Activated T-cell treated with anti-CD3 and anti-CD28 coated beads for 1 hour (primary cell): Measurements from ENCODE around the gene TDRD1.

Experiments used
- DNase-seq: peaks from one replicate; pipeline ENCODE4 v3.0.0-alpha.2; 2020; ENCODE audit warnings: low read depth

Gene TDRD1

GRCh38 chr10:114176511-114176910, 2.6 kb upstream of the TDRD1 start:
- no peak for DNase-seq

GRCh38 chr10:114179747-114180146, 594 bp downstream of the TDRD1 start:
- DNase-seq = no peak

DNA sequence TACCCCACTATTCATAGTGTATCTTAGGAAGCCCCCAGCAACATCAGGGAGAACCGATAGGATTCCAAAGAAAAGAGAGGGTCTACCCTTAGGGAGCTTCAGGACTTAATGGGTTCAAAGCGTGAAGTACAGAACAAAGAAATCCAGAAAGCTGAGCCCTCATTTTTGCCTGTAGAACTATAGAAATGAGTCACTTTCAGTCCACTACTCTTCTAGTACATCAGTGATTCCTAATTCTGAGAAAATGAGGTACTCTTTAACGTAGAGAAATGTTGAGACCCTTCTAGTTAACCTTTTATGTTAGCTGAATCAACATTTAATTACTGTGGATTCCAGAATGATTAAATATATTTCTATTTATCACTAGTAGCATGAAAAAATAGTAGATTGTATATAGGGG, 1.8 kb downstream of the TDRD1 start:
- no peak for DNase-seq

DNA sequence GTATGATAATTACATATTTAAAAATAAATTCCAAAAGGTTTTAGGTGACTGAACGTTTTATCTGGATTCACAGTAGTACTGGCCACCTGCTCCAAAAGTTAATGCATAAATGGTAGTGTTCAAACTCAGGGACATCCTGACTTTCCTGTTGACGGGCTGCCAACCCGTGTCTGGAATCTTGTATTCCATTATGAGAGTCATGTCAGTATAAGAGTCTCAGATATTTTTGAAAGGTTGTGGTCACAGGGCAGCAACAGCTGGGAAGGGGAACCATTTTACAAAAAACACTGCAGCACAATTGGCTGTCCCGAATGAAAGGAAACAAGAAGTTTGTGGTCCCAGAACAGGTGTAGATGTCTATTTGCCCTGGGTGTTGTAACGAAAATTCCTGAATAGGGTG, 2.8 kb downstream of the TDRD1 start:
- DNase-seq = no peak

- DNase-seq = no peak
Measured at GRCh38 chr10:114183563-114183962, 4.4 kb downstream of the TDRD1 start.

DNA sequence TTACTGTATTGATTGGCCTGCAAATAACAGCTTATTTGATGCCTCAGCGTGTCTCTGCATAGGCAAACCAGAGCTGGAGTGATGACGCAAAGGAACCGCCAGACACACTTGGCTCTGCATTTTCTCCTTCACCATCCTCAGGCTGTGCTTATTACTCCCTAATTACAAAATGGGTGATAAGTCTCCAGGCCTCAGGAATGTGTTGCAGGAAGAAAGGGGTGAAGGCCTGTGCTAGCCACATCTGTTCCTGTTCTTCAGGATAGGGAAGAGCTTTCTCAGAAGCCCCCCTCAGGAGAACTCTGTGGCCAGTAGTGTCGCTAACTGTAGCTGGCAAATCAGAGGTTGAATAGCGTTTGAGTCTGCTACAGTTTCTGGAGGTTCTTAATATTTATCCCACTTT, 5.1 kb downstream of the TDRD1 start:
- no peak for DNase-seq

GRCh38 chr10:114188001-114188400, 8.8 kb downstream of the TDRD1 start:
- no peak for DNase-seq

DNA sequence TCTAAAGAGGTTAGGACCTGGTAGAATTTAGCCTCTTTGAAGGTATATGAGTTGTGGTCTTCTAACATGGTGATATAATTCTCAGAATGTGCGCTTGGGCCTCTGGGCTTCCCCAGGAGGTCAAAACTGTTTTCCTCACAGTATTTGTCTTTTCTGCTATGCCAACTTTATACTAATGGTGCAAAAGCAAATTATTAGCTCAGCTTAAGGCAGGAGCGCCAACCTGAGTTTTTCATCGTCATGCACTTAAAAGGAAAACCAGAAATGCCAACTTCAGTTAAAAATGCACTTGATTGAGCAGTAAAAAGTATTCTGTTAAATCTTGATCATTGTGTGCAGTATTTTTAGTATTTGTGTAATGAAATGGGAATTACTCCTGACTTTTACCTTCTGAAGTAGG, 9.7 kb downstream of the TDRD1 start:
- DNase-seq = no peak

DNA sequence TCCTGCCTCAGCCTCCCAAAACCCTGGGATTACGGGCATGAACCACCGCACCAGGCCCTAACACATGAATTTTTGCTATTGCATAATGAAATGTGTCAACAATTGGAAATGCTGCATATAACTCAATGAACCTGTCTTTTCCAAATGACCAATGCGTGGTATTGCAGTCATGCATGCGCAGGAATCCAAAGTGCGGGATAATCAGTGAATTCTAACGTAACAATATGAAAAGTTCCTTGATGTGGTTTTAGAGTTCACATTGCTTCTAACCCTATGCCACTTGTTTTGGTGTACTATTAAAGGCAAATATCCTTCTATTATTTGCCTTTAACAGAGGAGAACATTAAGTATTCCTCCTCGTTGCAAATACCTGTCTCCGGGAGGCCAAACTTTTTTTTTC, 10.5 kb downstream of the TDRD1 start:
- no peak for DNase-seq

- DNase-seq = no peak
Measured at GRCh38 chr10:114195079-114195478, 15.9 kb downstream of the TDRD1 start.

- no peak for DNase-seq
Measured at GRCh38 chr10:114199239-114199638, 20.1 kb downstream of the TDRD1 start.

GRCh38 chr10:114202812-114203211, 23.7 kb downstream of the TDRD1 start:
- DNase-seq = no peak

- DNase-seq = no peak
Measured at GRCh38 chr10:114206902-114207301, 27.7 kb downstream of the TDRD1 start.

DNA sequence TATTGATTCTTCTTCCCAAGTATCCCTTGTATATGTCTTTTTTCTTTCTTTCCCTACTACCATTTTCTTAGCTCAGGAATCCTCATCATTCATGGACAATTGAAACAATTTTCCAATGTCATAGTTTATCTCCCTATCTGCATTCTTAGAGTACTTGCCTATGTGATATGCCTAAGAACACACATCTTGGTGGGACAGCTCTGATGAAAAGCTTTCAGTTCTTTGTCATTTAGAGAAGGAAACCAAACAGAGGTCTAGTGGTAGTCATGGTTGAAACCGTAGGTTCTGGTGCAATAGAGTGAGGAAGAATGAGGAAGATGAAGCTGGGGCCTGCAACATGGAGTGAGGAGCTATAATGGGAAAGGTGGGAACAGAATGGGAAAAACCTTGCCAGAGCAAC, 28.2 kb downstream of the TDRD1 start:
- no peak for DNase-seq

DNA sequence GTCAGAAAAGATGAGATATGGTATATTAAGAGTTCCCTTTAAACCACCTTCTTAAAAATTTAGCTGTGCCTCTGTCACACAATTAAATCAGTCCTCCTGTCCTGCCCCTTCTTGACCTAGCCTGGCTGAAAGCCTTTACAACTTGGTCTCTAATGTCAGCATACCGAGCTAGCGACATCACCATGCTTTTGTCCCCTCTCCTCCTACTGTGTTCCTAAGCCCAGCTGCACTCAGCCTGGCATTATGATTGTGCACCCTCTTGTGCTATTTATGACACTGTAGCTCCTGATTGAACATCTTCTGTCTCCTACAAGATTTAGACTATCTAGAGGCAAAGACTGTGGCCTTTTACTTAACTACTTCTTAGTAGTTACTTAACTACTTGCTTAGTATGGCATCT, 29.2 kb downstream of the TDRD1 start:
- no peak for DNase-seq

DNA sequence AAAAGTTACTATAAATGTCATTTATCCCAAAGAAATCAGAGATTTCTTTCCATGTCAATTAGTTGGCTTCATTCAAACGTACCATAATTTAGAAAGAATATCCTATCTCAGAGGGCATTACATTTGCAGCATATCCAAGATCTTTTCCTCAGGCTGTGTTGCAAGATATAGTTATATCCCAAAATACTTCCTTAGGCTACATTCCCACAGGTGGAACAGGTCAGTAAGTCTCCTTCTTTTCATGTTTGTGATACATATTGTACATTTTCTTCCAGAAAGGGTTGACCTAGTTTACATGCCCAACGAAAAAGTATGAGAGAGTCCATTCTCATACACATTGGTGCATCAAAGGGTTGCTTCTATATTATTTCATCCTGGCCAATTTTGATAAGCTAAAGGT, 33.0 kb downstream of the TDRD1 start:
- DNase-seq = no peak

DNA sequence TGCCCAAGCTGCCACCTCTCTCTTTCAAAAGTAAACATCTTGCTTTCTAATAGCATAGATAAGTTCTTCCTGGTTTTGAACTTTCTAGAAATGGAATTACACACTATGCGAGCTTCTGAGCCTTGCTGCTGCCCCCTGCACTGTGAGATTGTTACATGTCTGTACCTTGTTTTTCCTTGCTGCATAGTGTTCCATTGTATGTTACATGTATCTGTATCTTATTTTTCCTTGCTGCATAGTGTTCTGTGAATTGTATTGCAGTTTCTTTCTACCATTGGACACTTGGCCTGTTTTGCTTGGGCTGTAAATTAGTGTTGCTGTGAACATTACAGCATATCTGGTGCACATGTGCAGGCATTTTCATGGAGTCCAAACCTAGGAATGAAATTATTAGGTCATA, 35.9 kb downstream of the TDRD1 start:
- DNase-seq = no peak

GRCh38 chr10:114220281-114220680, 41.1 kb downstream of the TDRD1 start:
- DNase-seq = no peak

GRCh38 chr10:114221235-114221634, 42.1 kb downstream of the TDRD1 start:
- DNase-seq = no peak

DNA sequence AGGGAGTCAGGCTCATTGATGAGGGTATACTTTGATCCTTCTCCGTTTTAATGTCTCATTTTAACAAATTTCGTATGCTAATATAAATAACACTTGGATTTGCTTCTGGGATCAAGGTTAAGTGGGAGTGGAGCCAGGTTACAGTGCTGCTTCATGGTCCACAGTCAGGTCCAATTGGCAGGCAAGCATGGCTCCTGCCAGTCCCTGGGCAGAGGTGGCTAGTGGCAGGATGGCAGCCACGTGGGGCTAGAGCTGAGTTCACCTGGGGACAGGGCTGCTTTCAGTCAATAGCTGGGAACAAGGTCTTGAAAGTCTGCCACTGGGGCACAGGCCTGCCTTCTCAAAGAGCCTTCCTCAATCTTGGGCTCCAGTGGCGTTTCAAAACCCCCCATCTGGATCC, 43.9 kb downstream of the TDRD1 start:
- no peak for DNase-seq

DNA sequence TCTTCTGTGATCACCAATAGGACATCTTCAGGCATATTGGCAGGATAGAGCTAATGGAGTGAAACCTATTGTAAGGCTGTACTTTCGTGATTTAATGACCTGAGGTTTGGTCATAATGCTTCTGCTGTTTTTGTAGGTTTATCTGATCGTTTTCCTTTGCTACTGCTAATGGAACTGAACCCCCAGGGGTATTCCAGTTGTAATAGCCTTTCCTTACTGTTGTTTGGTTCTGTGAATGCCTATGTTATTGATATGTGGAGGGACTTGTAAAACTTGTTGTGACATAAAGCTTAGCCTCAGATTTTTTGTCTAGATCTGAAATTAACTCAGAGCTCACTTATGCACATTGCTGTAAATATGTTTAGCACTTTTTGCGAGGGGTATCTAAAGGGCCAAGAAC, 49.0 kb downstream of the TDRD1 start:
- DNase-seq = no peak

DNA sequence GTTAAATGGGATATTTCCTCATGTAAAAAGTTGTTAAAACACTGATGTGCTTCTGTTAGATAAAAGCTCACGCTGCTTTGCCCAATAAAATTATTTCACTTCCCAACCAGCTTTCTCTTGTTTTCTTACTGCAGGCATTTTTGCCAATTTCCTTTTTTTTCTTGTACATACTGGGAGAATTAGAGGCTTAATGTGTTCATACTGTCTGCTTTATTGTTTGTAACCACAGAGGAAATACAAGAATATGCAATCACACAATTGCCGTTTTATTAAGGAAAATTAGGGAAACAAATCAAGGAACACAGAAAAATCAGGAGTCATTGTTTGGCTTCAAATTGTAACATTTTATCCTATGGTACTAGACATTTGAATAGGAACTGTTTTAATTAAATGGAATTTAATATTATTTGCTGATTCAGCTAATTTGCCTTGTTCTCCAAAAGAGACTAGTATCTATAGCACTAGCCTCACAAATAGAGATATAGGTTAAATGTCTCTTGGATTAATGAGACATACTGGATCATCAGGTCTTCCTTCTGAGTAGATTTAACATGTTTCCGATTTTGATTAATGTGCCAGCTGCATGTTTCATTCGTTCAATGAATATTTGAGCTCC, 53.5 kb downstream of the TDRD1 start:
- DNase-seq = no peak

GRCh38 chr10:114233482-114233881, 54.3 kb downstream of the TDRD1 start:
- DNase-seq = no peak

DNA sequence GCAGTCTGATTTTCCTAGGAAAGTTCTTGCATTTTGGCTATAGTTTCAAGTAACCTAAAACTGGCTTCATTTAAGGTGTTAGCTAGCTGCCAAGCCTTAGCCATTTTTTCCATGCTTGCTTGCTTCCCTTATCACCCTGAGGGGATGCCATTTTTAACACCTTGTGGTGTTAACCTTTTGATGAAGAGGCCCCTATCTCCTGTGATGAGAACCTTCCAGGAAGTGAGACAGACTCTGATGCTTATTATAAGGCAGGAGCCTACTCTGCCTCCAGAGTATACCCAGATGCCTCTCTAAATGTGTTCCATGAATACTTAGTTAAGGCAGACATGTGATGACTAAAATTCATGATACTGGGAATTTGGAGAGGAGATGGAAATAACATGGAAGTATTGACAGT, 55.0 kb downstream of the TDRD1 start:
- no peak for DNase-seq
